Measurements from ENCODE around the gene CHRNG. TPM values are rescaled to one million over a fixed set of nuclear protein-coding genes. Genes with fewer than 3 reads are reported as not detected.

Gene CHRNG
- total RNA-seq, 1 donor from 2014 or later: not detected

- H3K9me3 Mint-ChIP-seq (ENCODE audit: unreplicated experiment): no peaks in the 10 kb centered on the region
- DNase-seq (ENCODE audit: extremely low spot score, unreplicated experiment): no peak
- no peaks in the 10 kb centered on the region for H3K27me3 Mint-ChIP-seq (ENCODE audit: unreplicated experiment)
- H3K4me3 Mint-ChIP-seq (ENCODE audit: unreplicated experiment): peak overlapping the region; percentile 97
- peaks cover 26% of the 10 kb centered on the region for H3K4me1 Mint-ChIP-seq (ENCODE audit: unreplicated experiment)
- peaks cover 30% of the 10 kb centered on the region for H3K36me3 Mint-ChIP-seq (ENCODE audit: unreplicated experiment)
- TF ChIP-seq CTCF (IDR thresholded peaks at IDR 0.05): no peak
- H3K27ac Mint-ChIP-seq (ENCODE audit: unreplicated experiment): peak overlapping the region; percentile 97
These were observed 11.8 kb downstream of the CHRNG start for GRCh38 chr2:232551250-232551638.

GRCh38 chr2:232551776-232552175, 12.3 kb downstream of the CHRNG start:
- Mint-ChIP-seq H3K4me3 (ENCODE audit: unreplicated experiment) (peak overlapping the region; percentile 97), H3K4me1 (ENCODE audit: unreplicated experiment) (peaks cover 26% of the 10 kb centered on the region), H3K27ac (ENCODE audit: unreplicated experiment) (peak overlapping the region; percentile 97), H3K27me3 (ENCODE audit: unreplicated experiment) (no peaks in the 10 kb centered on the region), H3K36me3 (ENCODE audit: unreplicated experiment) (peaks cover 30% of the 10 kb centered on the region), H3K9me3 (ENCODE audit: unreplicated experiment) (no peaks in the 10 kb centered on the region)
- no peak for DNase-seq (ENCODE audit: extremely low spot score, unreplicated experiment)
- TF ChIP-seq CTCF (IDR thresholded peaks at IDR 0.05): no peak

- H3K4me3 Mint-ChIP-seq (ENCODE audit: unreplicated experiment): no peak overlapping the region
- peaks cover 17% of the 10 kb centered on the region for H3K4me1 Mint-ChIP-seq (ENCODE audit: unreplicated experiment)
- H3K36me3 Mint-ChIP-seq (ENCODE audit: unreplicated experiment): peaks cover 39% of the 10 kb centered on the region
- no peak for DNase-seq (ENCODE audit: extremely low spot score, unreplicated experiment)
- no peaks in the 10 kb centered on the region for H3K9me3 Mint-ChIP-seq (ENCODE audit: unreplicated experiment)
- no peak overlapping the region for H3K27ac Mint-ChIP-seq (ENCODE audit: unreplicated experiment)
- no peaks in the 10 kb centered on the region for H3K27me3 Mint-ChIP-seq (ENCODE audit: unreplicated experiment)
- no peak for TF ChIP-seq CTCF (IDR thresholded peaks at IDR 0.05)
These were observed 16.9 kb downstream of the CHRNG start for GRCh38 chr2:232556426-232556825.

GRCh38 chr2:232562515-232563151, 23.1 kb downstream of the CHRNG start:
- peaks cover 56% of the 10 kb centered on the region for H3K36me3 Mint-ChIP-seq (ENCODE audit: unreplicated experiment)
- peaks cover 6% of the 10 kb centered on the region for H3K4me1 Mint-ChIP-seq (ENCODE audit: unreplicated experiment)

GRCh38 chr2:232563580-232563979, 24.1 kb downstream of the CHRNG start:
- Mint-ChIP-seq H3K4me1 (ENCODE audit: unreplicated experiment) (peaks cover 13% of the 10 kb centered on the region), H3K4me3 (ENCODE audit: unreplicated experiment) (no peak overlapping the region), H3K27ac (ENCODE audit: unreplicated experiment) (no peak overlapping the region), H3K36me3 (ENCODE audit: unreplicated experiment) (peaks cover 61% of the 10 kb centered on the region), H3K27me3 (ENCODE audit: unreplicated experiment) (no peaks in the 10 kb centered on the region), H3K9me3 (ENCODE audit: unreplicated experiment) (no peaks in the 10 kb centered on the region)
- DNase-seq (ENCODE audit: extremely low spot score, unreplicated experiment): no peak
- TF ChIP-seq CTCF (IDR thresholded peaks at IDR 0.05): no peak

More at GRCh38 chr2:232562515-232563151, 23.1 kb downstream of the CHRNG start:
- Mint-ChIP-seq H3K27ac (ENCODE audit: unreplicated experiment) (no peak overlapping the region), H3K4me3 (ENCODE audit: unreplicated experiment) (no peak overlapping the region), H3K9me3 (ENCODE audit: unreplicated experiment) (no peaks in the 10 kb centered on the region), H3K27me3 (ENCODE audit: unreplicated experiment) (no peaks in the 10 kb centered on the region)
- no peak for TF ChIP-seq CTCF (IDR thresholded peaks at IDR 0.05)
- DNase-seq (ENCODE audit: extremely low spot score, unreplicated experiment): no peak

Measured in osteocyte (in vitro differentiated cells).